HG03432 (cell line): ENCODE data around the gene EPHA6.
"Not testable (repeated sequence)": the region's sequence is repeated elsewhere in the genome, so short reads cannot be mapped to it uniquely, and the experiment has no call there.

Source experiments
- ATAC-seq: cut with Tn5 transposase; IDR thresholded peaks from one replicate; pipeline ENCODE4 v1.9.1; 2021; ENCODE audit warnings: mild to moderate bottlenecking, moderate library complexity; ENCODE audit not compliant: unreplicated experiment

The EPHA6 gene

GRCh38 chr3:96900566-96900965 lies 86.2 kb downstream of the EPHA6 start:
- ATAC-seq: no peak

- no peak for ATAC-seq
Measured at GRCh38 chr3:96915445-96915844, 101.1 kb downstream of the EPHA6 start.

GRCh38 chr3:96931119-96931862 lies 116.9 kb downstream of the EPHA6 start:
- no peak for ATAC-seq

GRCh38 chr3:96942131-96942530 lies 127.7 kb downstream of the EPHA6 start:
- ATAC-seq: not testable (repeated sequence)

GRCh38 chr3:96958856-96959255 lies 144.5 kb downstream of the EPHA6 start:
- no peak for ATAC-seq

- ATAC-seq: no peak
Measured at GRCh38 chr3:96959474-96959873, 145.1 kb downstream of the EPHA6 start.

GRCh38 chr3:96959901-96960641 lies 145.7 kb downstream of the EPHA6 start:
- ATAC-seq: no peak

GRCh38 chr3:96960661-96961330 lies 146.4 kb downstream of the EPHA6 start:
- no peak for ATAC-seq

- ATAC-seq: no peak
Measured at GRCh38 chr3:96961576-96961975, 147.2 kb downstream of the EPHA6 start.

- ATAC-seq: no peak
Measured at GRCh38 chr3:96966181-96966929, 152.0 kb downstream of the EPHA6 start.

- no peak for ATAC-seq
Measured at GRCh38 chr3:96970211-96970610, 155.8 kb downstream of the EPHA6 start.

GRCh38 chr3:96977671-96978070 lies 163.3 kb downstream of the EPHA6 start:
- no peak for ATAC-seq

GRCh38 chr3:96983716-96984115 lies 169.3 kb downstream of the EPHA6 start:
- not testable (repeated sequence) for ATAC-seq

GRCh38 chr3:96986241-96986640 lies 171.8 kb downstream of the EPHA6 start:
- no peak for ATAC-seq

- ATAC-seq: no peak
Measured at GRCh38 chr3:96991231-96991630, 176.8 kb downstream of the EPHA6 start.

- no peak for ATAC-seq
Measured at GRCh38 chr3:96991800-96992365, 177.5 kb downstream of the EPHA6 start.

GRCh38 chr3:96994988-96995387 lies 180.6 kb downstream of the EPHA6 start:
- ATAC-seq: no peak

GRCh38 chr3:96996009-96996408 lies 181.6 kb downstream of the EPHA6 start:
- ATAC-seq: no peak

GRCh38 chr3:97001611-97002010 lies 187.2 kb downstream of the EPHA6 start:
- ATAC-seq: no peak

- ATAC-seq: no peak
Measured at GRCh38 chr3:97009427-97010019, 195.1 kb downstream of the EPHA6 start.
